Cerebellar cortex (tissue), 1 donor: Measurements from ENCODE around the gene HMGN1.

ENCODE experiments used
- DNase-seq: peaks from one replicate; pipeline ENCODE4 v3.0.0-alpha.2; 2015; ENCODE audit warnings: low spot score

HMGN1 gene

GRCh38 chr21:39367783-39368182, 18.9 kb upstream of the HMGN1 start:
- no peak for DNase-seq

GRCh38 chr21:39366563-39366962, 17.7 kb upstream of the HMGN1 start:
- DNase-seq = no peak

- DNase-seq = no peak
These were observed 16.1 kb upstream of the HMGN1 start for GRCh38 chr21:39364949-39365348.

- DNase-seq = no peak
These were observed 15.0 kb upstream of the HMGN1 start for GRCh38 chr21:39363607-39364555.

GRCh38 chr21:39362733-39363132, 13.8 kb upstream of the HMGN1 start:
- no peak for DNase-seq

- no peak for DNase-seq
These were observed 10.5 kb upstream of the HMGN1 start for GRCh38 chr21:39359382-39359781.

- no peak for DNase-seq
These were observed 4.4 kb upstream of the HMGN1 start for GRCh38 chr21:39353295-39353694.

GRCh38 chr21:39350094-39351005, 1.5 kb upstream of the HMGN1 start:
- no peak for DNase-seq

- DNase-seq = peak; percentile 94
These were observed 564 bp upstream of the HMGN1 start for GRCh38 chr21:39349211-39350093.

GRCh38 chr21:39348040-39348354, 891 bp downstream of the HMGN1 start:
- DNase-seq = peak; percentile 48

- no peak for DNase-seq
These were observed 1.4 kb downstream of the HMGN1 start for GRCh38 chr21:39347537-39347936.

GRCh38 chr21:39346671-39347331, 2.1 kb downstream of the HMGN1 start:
- no peak for DNase-seq

GRCh38 chr21:39346206-39346605, 2.7 kb downstream of the HMGN1 start:
- no peak for DNase-seq

GRCh38 chr21:39345440-39345839, 3.4 kb downstream of the HMGN1 start:
- DNase-seq = no peak

GRCh38 chr21:39344848-39345247, 4.0 kb downstream of the HMGN1 start:
- no peak for DNase-seq

GRCh38 chr21:39341249-39341923, 7.5 kb downstream of the HMGN1 start:
- DNase-seq = no peak

- no peak for DNase-seq
These were observed 8.2 kb downstream of the HMGN1 start for GRCh38 chr21:39340687-39341086.

- DNase-seq = no peak
These were observed 9.7 kb downstream of the HMGN1 start for GRCh38 chr21:39339231-39339630.

- no peak for DNase-seq
These were observed 12.4 kb downstream of the HMGN1 start for GRCh38 chr21:39336457-39337008.

GRCh38 chr21:39334611-39335010, 14.3 kb downstream of the HMGN1 start:
- no peak for DNase-seq
